Endothelial cell of coronary artery (primary cell): ENCODE results near the gene DPEP2. TPM values are rescaled to one million over a fixed set of nuclear protein-coding genes. Genes with fewer than 3 reads are reported as not detected.

Experiments
- total RNA-seq: library from RNA; depleted of rRNA; stranded (reverse); fragments of >200 nt; gene quantifications from 2 replicates; pipeline ENCODE4 v1.2.3, GENCODE V29; 2014

The DPEP2 gene
- total RNA-seq = 0.36 TPM in 1 of 2 replicates, not detected in the other

GRCh38 chr16:67998779-67999688, at the start of gene DPEP2:
TSS of gene DPEP2 (minus strand) at chr16:67999484. CDS start at chr16:67993212, 6,272 bp downstream.

GRCh38 chr16:68022728-68023537, 23.6 kb upstream of the DPEP2 start, which contains the start of the genes DDX28 and DUS2:
TSS of gene DDX28 (minus strand) at chr16:68023232. CDS start at chr16:68023202, 30 bp downstream.
TSS of gene DUS2 (plus strand) at chr16:68023284. CDS start at chr16:68038024, 14,740 bp downstream.

GRCh38 chr16:68015681-68016080, 16.4 kb upstream of the DPEP2 start, which contains the start of gene DPEP2NB:
TSS of gene DPEP2NB (minus strand) at chr16:68015911. CDS start at chr16:68015770, 141 bp downstream.

GRCh38 chr16:67979955-67980678, 19.2 kb downstream of the DPEP2 start, which contains the start of gene DPEP3:
TSS of gene DPEP3 (minus strand) at chr16:67980499. CDS start at chr16:67980380, 119 bp downstream.

GRCh38 chr16:67968400-67969253, 30.7 kb downstream of the DPEP2 start, which contains the start of gene SLC12A4:
TSS of gene SLC12A4 (minus strand) at chr16:67968637. CDS start at chr16:67968553, 84 bp downstream.

GRCh38 chr16:67943619-67944504, 55.4 kb downstream of the DPEP2 start, which contains the start of gene LCAT:
TSS of gene LCAT (minus strand) at chr16:67944120. CDS start at chr16:67944101, 19 bp downstream.

Other genes starting within 250 kb of the DPEP2 start
- 4.6 and 5.6 TPM in 2 replicates for gene RANBP10, start 192.9 kb downstream of the DPEP2 start, total RNA-seq
- gene TSNAXIP1, start 192.6 kb downstream of the DPEP2 start, total RNA-seq = 0.85 and 0.90 TPM in 2 replicates
- gene THAP11, start 157.2 kb downstream of the DPEP2 start, total RNA-seq = 31.8 and 37.5 TPM in 2 replicates
- gene NUTF2, start 152.6 kb downstream of the DPEP2 start, total RNA-seq = 133 and 186 TPM in 2 replicates
- 25.0 and 28.5 TPM in 2 replicates for gene CENPT, start 151.8 kb downstream of the DPEP2 start, total RNA-seq
- gene EDC4, start 126.4 kb downstream of the DPEP2 start, total RNA-seq = 73.2 and 73.6 TPM in 2 replicates
- not detected in 2 replicates for gene NRN1L, start 114.6 kb downstream of the DPEP2 start, total RNA-seq
- 14.8 and 21.7 TPM in 2 replicates for gene PSKH1, start 106.2 kb downstream of the DPEP2 start, total RNA-seq
- gene CTRL, start 67.6 kb downstream of the DPEP2 start, total RNA-seq = 0.45 and 0.56 TPM in 2 replicates
- gene PSMB10, start 62.6 kb downstream of the DPEP2 start, total RNA-seq = 59.5 and 69.1 TPM in 2 replicates
- gene LCAT, start 55.4 kb downstream of the DPEP2 start, total RNA-seq = 1.7 and 5.7 TPM in 2 replicates
- gene SLC12A4, start 30.8 kb downstream of the DPEP2 start, total RNA-seq = 52.5 and 95.7 TPM in 2 replicates
- not detected in 2 replicates for gene DPEP3, start 19.0 kb downstream of the DPEP2 start, total RNA-seq
- not detected in 2 replicates for gene DPEP2NB, start 16.4 kb upstream of the DPEP2 start, total RNA-seq
- 10.0 and 12.0 TPM in 2 replicates for gene DDX28, start 23.7 kb upstream of the DPEP2 start, total RNA-seq
- 17.6 and 18.5 TPM in 2 replicates for gene DUS2, start 23.8 kb upstream of the DPEP2 start, total RNA-seq
- gene NFATC3, start 85.9 kb upstream of the DPEP2 start, total RNA-seq = 8.2 and 11.3 TPM in 2 replicates
- under 0.01 and 0.28 TPM in 2 replicates for gene ESRP2, start 236.6 kb upstream of the DPEP2 start, total RNA-seq
- 15.0 and 27.1 TPM in 2 replicates for gene PLA2G15, start 245.9 kb upstream of the DPEP2 start, total RNA-seq